ENCODE measurements around the gene ADAMTS18.
"Not testable (repeated sequence)": the region's sequence is repeated elsewhere in the genome, so short reads cannot be mapped to it uniquely, and the experiment has no call there.

The ADAMTS18 gene

GRCh38 chr16:77290451-77291115 lies 144.3 kb downstream of the ADAMTS18 start:
- H3K27ac ChIP-seq, result no peak overlapping the region
- no peaks in the 10 kb centered on the region for H3K79me2 ChIP-seq
- no peaks in the 10 kb centered on the region for H3K27me3 ChIP-seq (ENCODE audit: control insufficient read depth, insufficient read depth, low read length)
- H3K4me2 ChIP-seq (ENCODE audit: low read length), result no peak overlapping the region
- H3K4me3 ChIP-seq (ENCODE audit: low read depth, low read length), result no peak overlapping the region
- no peaks in the 10 kb centered on the region for H3K36me3 ChIP-seq (ENCODE audit: control insufficient read depth, insufficient read depth, low read length)
- no peaks in the 10 kb centered on the region for H3K4me1 ChIP-seq
- no peak overlapping the region for H3K9ac ChIP-seq
- no peak for TF ChIP-seq CTCF (IDR thresholded peaks at IDR 0.05)
- H2AFZ ChIP-seq, result no peak overlapping the region
- H3K9me3 ChIP-seq (ENCODE audit: control insufficient read depth, low read length), result no peaks in the 10 kb centered on the region

- TF ChIP-seq CTCF (IDR thresholded peaks at IDR 0.05), result no peak
- H2AFZ ChIP-seq, result no peak overlapping the region
- no peak overlapping the region for H3K27ac ChIP-seq
- no peaks in the 10 kb centered on the region for H3K4me1 ChIP-seq
- H3K27me3 ChIP-seq (ENCODE audit: control insufficient read depth, insufficient read depth, low read length), result no peaks in the 10 kb centered on the region
- no peak overlapping the region for H3K4me3 ChIP-seq (ENCODE audit: low read depth, low read length)
- H3K79me2 ChIP-seq, result no peaks in the 10 kb centered on the region
- H3K9me3 ChIP-seq (ENCODE audit: control insufficient read depth, low read length), result no peaks in the 10 kb centered on the region
- H3K36me3 ChIP-seq (ENCODE audit: control insufficient read depth, insufficient read depth, low read length), result no peaks in the 10 kb centered on the region
- H3K9ac ChIP-seq, result no peak overlapping the region
- no peak overlapping the region for H3K4me2 ChIP-seq (ENCODE audit: low read length)
These were observed 145.5 kb downstream of the ADAMTS18 start for GRCh38 chr16:77289331-77289809.

GRCh38 chr16:77288222-77288621 lies 146.6 kb downstream of the ADAMTS18 start:
- Histone ChIP-seq H3K4me3 (ENCODE audit: low read depth, low read length) (no peak overlapping the region), H2AFZ (no peak overlapping the region), H3K27me3 (ENCODE audit: control insufficient read depth, insufficient read depth, low read length) (no peaks in the 10 kb centered on the region), H3K4me1 (no peaks in the 10 kb centered on the region), H3K27ac (no peak overlapping the region), H3K9me3 (ENCODE audit: control insufficient read depth, low read length) (no peaks in the 10 kb centered on the region), H3K9ac (no peak overlapping the region), H3K79me2 (no peaks in the 10 kb centered on the region), H3K4me2 (ENCODE audit: low read length) (no peak overlapping the region), H3K36me3 (ENCODE audit: control insufficient read depth, insufficient read depth, low read length) (no peaks in the 10 kb centered on the region)
- no peak for TF ChIP-seq CTCF (IDR thresholded peaks at IDR 0.05)

GRCh38 chr16:77285676-77286075 lies 149.2 kb downstream of the ADAMTS18 start:
- Histone ChIP-seq H3K9me3 (ENCODE audit: control insufficient read depth, low read length) (no peaks in the 10 kb centered on the region), H3K4me2 (ENCODE audit: low read length) (no peak overlapping the region), H3K79me2 (no peaks in the 10 kb centered on the region), H3K4me1 (no peaks in the 10 kb centered on the region), H2AFZ (no peak overlapping the region), H3K4me3 (ENCODE audit: low read depth, low read length) (no peak overlapping the region), H3K27ac (no peak overlapping the region), H3K9ac (no peak overlapping the region), H3K27me3 (ENCODE audit: control insufficient read depth, insufficient read depth, low read length) (no peaks in the 10 kb centered on the region), H3K36me3 (ENCODE audit: control insufficient read depth, insufficient read depth, low read length) (no peaks in the 10 kb centered on the region)
- TF ChIP-seq CTCF (IDR thresholded peaks at IDR 0.05), result no peak

- H3K27ac ChIP-seq, result no peak overlapping the region
- no peak overlapping the region for H3K9ac ChIP-seq
- no peak overlapping the region for H2AFZ ChIP-seq
- H3K27me3 ChIP-seq (ENCODE audit: control insufficient read depth, insufficient read depth, low read length), result no peaks in the 10 kb centered on the region
- H3K9me3 ChIP-seq (ENCODE audit: control insufficient read depth, low read length), result no peaks in the 10 kb centered on the region
- no peak overlapping the region for H3K4me3 ChIP-seq (ENCODE audit: low read depth, low read length)
- no peak overlapping the region for H3K4me2 ChIP-seq (ENCODE audit: low read length)
- no peak for TF ChIP-seq CTCF (IDR thresholded peaks at IDR 0.05)
- H3K4me1 ChIP-seq, result no peaks in the 10 kb centered on the region
- no peaks in the 10 kb centered on the region for H3K79me2 ChIP-seq
- no peaks in the 10 kb centered on the region for H3K36me3 ChIP-seq (ENCODE audit: control insufficient read depth, insufficient read depth, low read length)
These were observed 152.5 kb downstream of the ADAMTS18 start for GRCh38 chr16:77282345-77282744.

- H3K9me3 ChIP-seq (ENCODE audit: control insufficient read depth, low read length); H3K4me1 ChIP-seq; H3K36me3 ChIP-seq (ENCODE audit: control insufficient read depth, insufficient read depth, low read length): not testable (repeated sequence)
These were observed 155.5 kb downstream of the ADAMTS18 start for GRCh38 chr16:77279316-77279715.

More at GRCh38 chr16:77279316-77279715, 155.5 kb downstream of the ADAMTS18 start:
- H3K27ac ChIP-seq; H3K9ac ChIP-seq; H3K27me3 ChIP-seq (ENCODE audit: control insufficient read depth, insufficient read depth, low read length); H3K4me3 ChIP-seq (ENCODE audit: low read depth, low read length); H3K79me2 ChIP-seq; H3K4me2 ChIP-seq (ENCODE audit: low read length); H2AFZ ChIP-seq: not testable (repeated sequence)
